ENCODE data around the gene WRAP73. TPM values are rescaled to one million over a fixed set of nuclear protein-coding genes. Genes with fewer than 3 reads are reported as not detected.

The WRAP73 gene
- total and polyA plus RNA-seq, 2 experiments from 2014 or later: 22.6 to 43.3 TPM

DNA sequence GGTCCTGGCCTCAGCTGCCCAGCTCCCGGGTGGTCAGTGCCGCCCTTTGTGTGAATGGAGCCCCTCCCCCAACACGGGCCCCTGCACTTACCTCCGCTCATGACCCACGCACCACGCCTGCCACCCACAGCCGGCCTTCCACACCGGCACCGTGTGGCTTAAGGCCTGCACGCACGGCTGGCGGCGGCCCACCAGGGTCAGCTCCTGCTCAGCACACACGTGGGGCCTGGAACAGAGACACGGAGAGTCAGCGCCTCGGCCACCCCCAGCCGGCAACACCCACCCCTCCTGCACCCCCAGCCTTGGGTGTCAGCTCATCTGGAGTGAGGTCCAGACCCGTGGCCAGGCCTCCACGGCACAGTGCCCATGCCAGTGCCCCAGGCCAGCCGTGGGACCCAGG is 47.5 kb downstream of the WRAP73 start:
- peaks cover 12% of the 10 kb centered on the region for H3K4me1 Mint-ChIP-seq
- Histone ChIP-seq H3F3A (replicated peaks; ENCODE audit: low read depth) (0 out of 2 replicates have a peak, but pooled peaks cover 2% of the 10 kb centered on the region), H3K27me3 (ENCODE audit: insufficient read depth) (no peaks in the 10 kb centered on the region), H3K4me3 (no peak overlapping the region), H3K27ac (ENCODE audit: low read depth) (no peak overlapping the region), H3K9me2 (ENCODE audit: insufficient read depth) (no peaks in the 10 kb centered on the region), H3K79me2 (replicated peaks; ENCODE audit: insufficient read depth) (0 out of 2 replicates have a peak, but pooled peaks cover 9% of the 10 kb centered on the region), H4K20me1 (replicated peaks; ENCODE audit: insufficient read depth) (no peaks in the 10 kb centered on the region; the same call in 1 of the 2 replicates), H2AFZ (no peak overlapping the region), H3K4me1 (ENCODE audit: insufficient read depth) (peaks cover 11% of the 10 kb centered on the region; the same call in 1 of the 2 replicates), H3K36me3 (ENCODE audit: insufficient read depth) (no peaks in the 10 kb centered on the region), H3K4me2 (no peak overlapping the region)
- ATAC-seq (no peak), DNase-seq (ENCODE audit: low spot score) (no peak)
- H3K4me3 Mint-ChIP-seq: no peak overlapping the region
- no peaks in the 10 kb centered on the region for H3K9me3 Mint-ChIP-seq
- H3K27ac Mint-ChIP-seq: no peak overlapping the region
- no peaks in the 10 kb centered on the region; the same call in 2 of the 3 replicates for H3K36me3 Mint-ChIP-seq (ENCODE audit: low read depth)
- TF ChIP-seq CTCF (conservative IDR thresholded peaks at IDR 0.05; ENCODE audit: low read depth in 2 of 2) (no peak), ZNF114 (CRISPR knock-in tag; IDR thresholded peaks at IDR 0.05) (no peak), CREB1 (CRISPR knock-in tag; IDR thresholded peaks at IDR 0.05; ENCODE audit: low read depth) (no peak), EZH2 (IDR thresholded peaks at IDR 0.05; ENCODE audit: low read depth, unreplicated experiment) (no peak), NANOG (IDR thresholded peaks at IDR 0.05; ENCODE audit: borderline replicate concordance) (no peak), JUNB (IDR thresholded peaks at IDR 0.05; ENCODE audit: unreplicated experiment) (no peak), POLR2AphosphoS5 (IDR thresholded peaks at IDR 0.05; ENCODE audit: low read depth) (no peak), ZNF331 (CRISPR knock-in tag; IDR thresholded peaks at IDR 0.05; ENCODE audit: low read depth) (no peak), EZH2phosphoT487 (IDR thresholded peaks at IDR 0.05; ENCODE audit: unreplicated experiment) (no peak), STAT1 (IDR thresholded peaks at IDR 0.05; ENCODE audit: unreplicated experiment) (no peak)
- TF ChIP-seq, protein P1, sequence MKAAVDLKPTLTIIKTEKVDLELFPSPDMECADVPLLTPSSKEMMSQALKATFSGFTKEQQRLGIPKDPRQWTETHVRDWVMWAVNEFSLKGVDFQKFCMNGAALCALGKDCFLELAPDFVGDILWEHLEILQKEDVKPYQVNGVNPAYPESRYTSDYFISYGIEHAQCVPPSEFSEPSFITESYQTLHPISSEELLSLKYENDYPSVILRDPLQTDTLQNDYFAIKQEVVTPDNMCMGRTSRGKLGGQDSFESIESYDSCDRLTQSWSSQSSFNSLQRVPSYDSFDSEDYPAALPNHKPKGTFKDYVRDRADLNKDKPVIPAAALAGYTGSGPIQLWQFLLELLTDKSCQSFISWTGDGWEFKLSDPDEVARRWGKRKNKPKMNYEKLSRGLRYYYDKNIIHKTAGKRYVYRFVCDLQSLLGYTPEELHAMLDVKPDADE (IDR thresholded peaks at IDR 0.05): no peak
- TF ChIP-seq, protein P2, sequence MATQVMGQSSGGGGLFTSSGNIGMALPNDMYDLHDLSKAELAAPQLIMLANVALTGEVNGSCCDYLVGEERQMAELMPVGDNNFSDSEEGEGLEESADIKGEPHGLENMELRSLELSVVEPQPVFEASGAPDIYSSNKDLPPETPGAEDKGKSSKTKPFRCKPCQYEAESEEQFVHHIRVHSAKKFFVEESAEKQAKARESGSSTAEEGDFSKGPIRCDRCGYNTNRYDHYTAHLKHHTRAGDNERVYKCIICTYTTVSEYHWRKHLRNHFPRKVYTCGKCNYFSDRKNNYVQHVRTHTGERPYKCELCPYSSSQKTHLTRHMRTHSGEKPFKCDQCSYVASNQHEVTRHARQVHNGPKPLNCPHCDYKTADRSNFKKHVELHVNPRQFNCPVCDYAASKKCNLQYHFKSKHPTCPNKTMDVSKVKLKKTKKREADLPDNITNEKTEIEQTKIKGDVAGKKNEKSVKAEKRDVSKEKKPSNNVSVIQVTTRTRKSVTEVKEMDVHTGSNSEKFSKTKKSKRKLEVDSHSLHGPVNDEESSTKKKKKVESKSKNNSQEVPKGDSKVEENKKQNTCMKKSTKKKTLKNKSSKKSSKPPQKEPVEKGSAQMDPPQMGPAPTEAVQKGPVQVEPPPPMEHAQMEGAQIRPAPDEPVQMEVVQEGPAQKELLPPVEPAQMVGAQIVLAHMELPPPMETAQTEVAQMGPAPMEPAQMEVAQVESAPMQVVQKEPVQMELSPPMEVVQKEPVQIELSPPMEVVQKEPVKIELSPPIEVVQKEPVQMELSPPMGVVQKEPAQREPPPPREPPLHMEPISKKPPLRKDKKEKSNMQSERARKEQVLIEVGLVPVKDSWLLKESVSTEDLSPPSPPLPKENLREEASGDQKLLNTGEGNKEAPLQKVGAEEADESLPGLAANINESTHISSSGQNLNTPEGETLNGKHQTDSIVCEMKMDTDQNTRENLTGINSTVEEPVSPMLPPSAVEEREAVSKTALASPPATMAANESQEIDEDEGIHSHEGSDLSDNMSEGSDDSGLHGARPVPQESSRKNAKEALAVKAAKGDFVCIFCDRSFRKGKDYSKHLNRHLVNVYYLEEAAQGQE (IDR thresholded peaks at IDR 0.05; ENCODE audit: unreplicated experiment): no peak
- TF ChIP-seq, protein P3, sequence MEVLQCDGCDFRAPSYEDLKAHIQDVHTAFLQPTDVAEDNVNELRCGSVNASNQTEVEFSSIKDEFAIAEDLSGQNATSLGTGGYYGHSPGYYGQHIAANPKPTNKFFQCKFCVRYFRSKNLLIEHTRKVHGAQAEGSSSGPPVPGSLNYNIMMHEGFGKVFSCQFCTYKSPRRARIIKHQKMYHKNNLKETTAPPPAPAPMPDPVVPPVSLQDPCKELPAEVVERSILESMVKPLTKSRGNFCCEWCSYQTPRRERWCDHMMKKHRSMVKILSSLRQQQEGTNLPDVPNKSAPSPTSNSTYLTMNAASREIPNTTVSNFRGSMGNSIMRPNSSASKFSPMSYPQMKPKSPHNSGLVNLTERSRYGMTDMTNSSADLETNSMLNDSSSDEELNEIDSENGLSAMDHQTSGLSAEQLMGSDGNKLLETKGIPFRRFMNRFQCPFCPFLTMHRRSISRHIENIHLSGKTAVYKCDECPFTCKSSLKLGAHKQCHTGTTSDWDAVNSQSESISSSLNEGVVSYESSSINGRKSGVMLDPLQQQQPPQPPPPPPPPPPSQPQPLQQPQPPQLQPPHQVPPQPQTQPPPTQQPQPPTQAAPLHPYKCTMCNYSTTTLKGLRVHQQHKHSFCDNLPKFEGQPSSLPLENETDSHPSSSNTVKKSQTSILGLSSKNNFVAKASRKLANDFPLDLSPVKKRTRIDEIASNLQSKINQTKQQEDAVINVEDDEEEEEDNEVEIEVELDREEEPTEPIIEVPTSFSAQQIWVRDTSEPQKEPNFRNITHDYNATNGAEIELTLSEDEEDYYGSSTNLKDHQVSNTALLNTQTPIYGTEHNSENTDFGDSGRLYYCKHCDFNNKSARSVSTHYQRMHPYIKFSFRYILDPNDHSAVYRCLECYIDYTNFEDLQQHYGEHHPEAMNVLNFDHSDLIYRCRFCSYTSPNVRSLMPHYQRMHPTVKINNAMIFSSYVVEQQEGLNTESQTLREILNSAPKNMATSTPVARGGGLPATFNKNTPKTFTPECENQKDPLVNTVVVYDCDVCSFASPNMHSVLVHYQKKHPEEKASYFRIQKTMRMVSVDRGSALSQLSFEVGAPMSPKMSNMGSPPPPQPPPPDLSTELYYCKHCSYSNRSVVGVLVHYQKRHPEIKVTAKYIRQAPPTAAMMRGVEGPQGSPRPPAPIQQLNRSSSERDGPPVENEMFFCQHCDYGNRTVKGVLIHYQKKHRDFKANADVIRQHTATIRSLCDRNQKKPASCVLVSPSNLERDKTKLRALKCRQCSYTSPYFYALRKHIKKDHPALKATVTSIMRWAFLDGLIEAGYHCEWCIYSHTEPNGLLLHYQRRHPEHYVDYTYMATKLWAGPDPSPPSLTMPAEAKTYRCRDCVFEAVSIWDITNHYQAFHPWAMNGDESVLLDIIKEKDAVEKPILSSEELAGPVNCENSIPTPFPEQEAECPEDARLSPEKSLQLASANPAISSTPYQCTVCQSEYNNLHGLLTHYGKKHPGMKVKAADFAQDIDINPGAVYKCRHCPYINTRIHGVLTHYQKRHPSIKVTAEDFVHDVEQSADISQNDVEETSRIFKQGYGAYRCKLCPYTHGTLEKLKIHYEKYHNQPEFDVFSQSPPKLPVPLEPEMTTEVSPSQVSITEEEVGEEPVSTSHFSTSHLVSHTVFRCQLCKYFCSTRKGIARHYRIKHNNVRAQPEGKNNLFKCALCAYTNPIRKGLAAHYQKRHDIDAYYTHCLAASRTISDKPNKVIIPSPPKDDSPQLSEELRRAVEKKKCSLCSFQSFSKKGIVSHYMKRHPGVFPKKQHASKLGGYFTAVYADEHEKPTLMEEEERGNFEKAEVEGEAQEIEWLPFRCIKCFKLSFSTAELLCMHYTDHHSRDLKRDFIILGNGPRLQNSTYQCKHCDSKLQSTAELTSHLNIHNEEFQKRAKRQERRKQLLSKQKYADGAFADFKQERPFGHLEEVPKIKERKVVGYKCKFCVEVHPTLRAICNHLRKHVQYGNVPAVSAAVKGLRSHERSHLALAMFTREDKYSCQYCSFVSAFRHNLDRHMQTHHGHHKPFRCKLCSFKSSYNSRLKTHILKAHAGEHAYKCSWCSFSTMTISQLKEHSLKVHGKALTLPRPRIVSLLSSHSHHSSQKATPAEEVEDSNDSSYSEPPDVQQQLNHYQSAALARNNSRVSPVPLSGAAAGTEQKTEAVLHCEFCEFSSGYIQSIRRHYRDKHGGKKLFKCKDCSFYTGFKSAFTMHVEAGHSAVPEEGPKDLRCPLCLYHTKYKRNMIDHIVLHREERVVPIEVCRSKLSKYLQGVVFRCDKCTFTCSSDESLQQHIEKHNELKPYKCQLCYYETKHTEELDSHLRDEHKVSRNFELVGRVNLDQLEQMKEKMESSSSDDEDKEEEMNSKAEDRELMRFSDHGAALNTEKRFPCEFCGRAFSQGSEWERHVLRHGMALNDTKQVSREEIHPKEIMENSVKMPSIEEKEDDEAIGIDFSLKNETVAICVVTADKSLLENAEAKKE (CRISPR knock-in tag; IDR thresholded peaks at IDR 0.05): no peak
- peaks cover 2% of the 10 kb centered on the region for H3K27me3 Mint-ChIP-seq (ENCODE audit: insufficient read depth, low read depth, poor library complexity)

All from GM23338 (cell line).